Bronchial epithelial cell (primary cell): ENCODE measurements around the gene LMO7. TPM values are rescaled to one million over a fixed set of nuclear protein-coding genes. Genes with fewer than 3 reads are reported as not detected.
A peak's percentile ranks its signal among the peaks of the same experiment; 100 is the strongest.
"Not testable (repeated sequence)": the region's sequence is repeated elsewhere in the genome, so short reads cannot be mapped to it uniquely, and the experiment has no call there.

Source experiments
- DNase-seq: peaks from one replicate; pipeline ENCODE4 v3.0.0-alpha.2; 2010; ENCODE audit warnings: low read depth
- FAIRE-seq: peaks from 2 replicates; lab custom pipeline; 2011; peaks lifted over from hg19 to GRCh38; lab: Jason Lieb, UNC
- H3K27me3 ChIP-seq: 2 replicates; pipeline ENCODE4 v1.5.1; 2011; ENCODE audit warnings: low read length; ENCODE audit not compliant: control insufficient read depth, insufficient read depth
- H3K36me3 ChIP-seq: 2 replicates; pipeline ENCODE4 v1.5.1; 2011; ENCODE audit warnings: low read length; ENCODE audit not compliant: control insufficient read depth, insufficient read depth
- H3K4me3 ChIP-seq: 2 replicates; pipeline ENCODE4 v1.5.1; 2011; ENCODE audit warnings: mild to moderate bottlenecking, low read depth, low read length, control low read depth
- CTCF ChIP-seq: IDR thresholded peaks from 2 replicates; pipeline ENCODE4 v1.5.1; 2011; ENCODE audit warnings: mild to moderate bottlenecking, moderate library complexity, low read length, control low read depth, inconsistent platforms; ENCODE audit not compliant: insufficient read depth, severe bottlenecking
- total RNA-seq: library from RNA; depleted of rRNA; stranded (reverse); fragments of >200 nt; gene quantifications from 2 replicates; pipeline ENCODE4 v1.2.1, GENCODE V29; 2014

Gene LMO7
- total RNA-seq, 1 donor from 2014 or later = 150 TPM

GRCh38 chr13:75721307-75721706 is 85.2 kb downstream of the LMO7 start:
- TF ChIP-seq CTCF = no peak
- Histone ChIP-seq H3K27me3 (no peaks in the 10 kb centered on the region), H3K4me3 (no peak overlapping the region), H3K36me3 (no peaks in the 10 kb centered on the region)
- FAIRE-seq (no peak), DNase-seq (no peak)

- DNase-seq = no peak
- FAIRE-seq = no peak
- no peak for TF ChIP-seq CTCF
These were observed 87.8 kb downstream of the LMO7 start for GRCh38 chr13:75723901-75724300.

GRCh38 chr13:75724752-75725517 is 88.8 kb downstream of the LMO7 start:
- Histone ChIP-seq H3K36me3 (no peaks in the 10 kb centered on the region), H3K4me3 (no peak overlapping the region), H3K27me3 (no peaks in the 10 kb centered on the region)
- FAIRE-seq (no peak), DNase-seq (peak; percentile 61)
- no peak for TF ChIP-seq CTCF

More at GRCh38 chr13:75723901-75724300, 87.8 kb downstream of the LMO7 start:
- no peaks in the 10 kb centered on the region for H3K27me3 ChIP-seq
- no peaks in the 10 kb centered on the region for H3K36me3 ChIP-seq
- H3K4me3 ChIP-seq = no peak overlapping the region

- no peaks in the 10 kb centered on the region for H3K27me3 ChIP-seq
- H3K4me3 ChIP-seq = no peak overlapping the region
- DNase-seq (peak; percentile 40), FAIRE-seq (no peak)
- no peaks in the 10 kb centered on the region for H3K36me3 ChIP-seq
- TF ChIP-seq CTCF = no peak
These were observed 89.6 kb downstream of the LMO7 start for GRCh38 chr13:75725736-75726135.

- Histone ChIP-seq H3K27me3 (no peaks in the 10 kb centered on the region), H3K4me3 (no peak overlapping the region), H3K36me3 (no peaks in the 10 kb centered on the region)
- DNase-seq (no peak), FAIRE-seq (no peak)
- no peak for TF ChIP-seq CTCF
These were observed 90.2 kb downstream of the LMO7 start for GRCh38 chr13:75726306-75726705.

- not testable (repeated sequence) for FAIRE-seq, H3K4me3 ChIP-seq, H3K27me3 ChIP-seq, DNase-seq, H3K36me3 ChIP-seq
These were observed 97.0 kb downstream of the LMO7 start for GRCh38 chr13:75733113-75733512.
